ENCODE results near the gene MAD2L1. TPM values are rescaled to one million over a fixed set of nuclear protein-coding genes. Genes with fewer than 3 reads are reported as not detected.

Gene MAD2L1
- total RNA-seq, 1 donor = 2.9 TPM

GRCh38 chr4:120051253-120051652 lies 15.4 kb downstream of the MAD2L1 start:
- Histone ChIP-seq H4K20me1 (ENCODE audit: insufficient read depth, low read length) (no peaks in the 10 kb centered on the region), H2AFZ (ENCODE audit: low read length) (peak overlapping the region; percentile 11), H3K4me2 (ENCODE audit: insufficient read depth, low read length) (no peak overlapping the region), H3K36me3 (ENCODE audit: insufficient read depth, low read length) (no peaks in the 10 kb centered on the region), H3K4me1 (ENCODE audit: insufficient read depth, low read length) (peaks cover 12% of the 10 kb centered on the region), H3K79me2 (ENCODE audit: insufficient read depth, low read length) (no peaks in the 10 kb centered on the region), H3K27ac (ENCODE audit: low read depth, low read length) (no peak overlapping the region), H3K27me3 (ENCODE audit: insufficient read depth, low read length) (no peaks in the 10 kb centered on the region), H3K9me3 (ENCODE audit: low read depth, low read length) (no peaks in the 10 kb centered on the region), H3K4me3 (ENCODE audit: insufficient read depth, low read length) (no peak overlapping the region)
- no peak for TF ChIP-seq CTCF (IDR thresholded peaks at IDR 0.05; ENCODE audit: extremely low read depth, low read depth, low read length)
- DNase-seq (ENCODE audit: insufficient read length, low spot score, missing footprints) = no peak

DNA sequence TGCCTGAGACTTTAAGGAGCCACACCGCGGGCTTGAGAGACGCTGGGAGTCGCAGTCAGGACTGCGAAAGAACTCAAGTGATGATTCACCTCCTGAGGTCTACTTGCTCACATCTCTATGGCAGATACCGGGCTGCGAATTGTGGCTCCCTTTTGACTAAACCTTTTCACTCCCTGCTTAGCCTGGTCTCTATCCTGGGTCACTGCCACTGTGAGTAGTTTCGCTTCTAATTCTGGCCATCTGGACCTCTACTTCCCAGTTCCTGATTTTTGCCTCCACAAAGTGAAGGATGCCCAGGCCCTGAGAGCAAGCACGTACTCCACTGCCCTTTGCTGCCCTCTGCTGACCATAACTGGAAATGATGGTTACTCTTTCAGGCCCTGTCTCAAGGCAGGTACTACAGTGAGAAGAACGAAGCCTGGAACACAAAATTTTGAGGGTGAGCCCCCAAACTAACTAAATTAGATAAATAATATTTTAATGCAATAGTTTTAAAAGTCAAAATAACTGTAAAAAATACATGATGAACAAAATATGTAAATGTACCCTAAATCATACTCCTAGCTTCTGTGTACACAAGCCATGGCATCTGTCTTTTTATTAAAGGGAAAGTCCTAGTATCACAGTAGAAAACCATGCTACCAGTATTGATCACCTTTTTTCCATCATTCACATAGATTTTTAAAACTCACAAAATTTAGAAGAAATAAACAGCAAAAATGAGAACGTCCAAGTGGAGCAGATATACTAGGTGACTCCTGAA lies 16.7 kb downstream of the MAD2L1 start:
- Histone ChIP-seq H4K20me1 (ENCODE audit: insufficient read depth, low read length) (no peaks in the 10 kb centered on the region), H3K27me3 (ENCODE audit: insufficient read depth, low read length) (no peaks in the 10 kb centered on the region), H2AFZ (ENCODE audit: low read length) (peak overlapping the region; percentile 89), H3K4me1 (ENCODE audit: insufficient read depth, low read length) (peaks cover 12% of the 10 kb centered on the region), H3K27ac (ENCODE audit: low read depth, low read length) (peak overlapping the region; percentile 73), H3K79me2 (ENCODE audit: insufficient read depth, low read length) (no peaks in the 10 kb centered on the region), H3K9me3 (ENCODE audit: low read depth, low read length) (no peaks in the 10 kb centered on the region), H3K4me2 (ENCODE audit: insufficient read depth, low read length) (peak overlapping the region; percentile 77), H3K4me3 (ENCODE audit: insufficient read depth, low read length) (peak overlapping the region; percentile 64), H3K36me3 (ENCODE audit: insufficient read depth, low read length) (no peaks in the 10 kb centered on the region)
- TF ChIP-seq CTCF (IDR thresholded peaks at IDR 0.05; ENCODE audit: extremely low read depth, low read depth, low read length) = peak; percentile 87
- DNase-seq (ENCODE audit: insufficient read length, low spot score, missing footprints) = peak; percentile 64

- no peaks in the 10 kb centered on the region for H3K36me3 ChIP-seq (ENCODE audit: insufficient read depth, low read length)
- no peaks in the 10 kb centered on the region for H3K9me3 ChIP-seq (ENCODE audit: low read depth, low read length)
- no peak overlapping the region for H3K4me3 ChIP-seq (ENCODE audit: insufficient read depth, low read length)
- H4K20me1 ChIP-seq (ENCODE audit: insufficient read depth, low read length) = no peaks in the 10 kb centered on the region
- H3K79me2 ChIP-seq (ENCODE audit: insufficient read depth, low read length) = no peaks in the 10 kb centered on the region
- H3K27ac ChIP-seq (ENCODE audit: low read depth, low read length) = no peak overlapping the region
- no peak for TF ChIP-seq CTCF (IDR thresholded peaks at IDR 0.05; ENCODE audit: extremely low read depth, low read depth, low read length)
- no peak for DNase-seq (ENCODE audit: insufficient read length, low spot score, missing footprints)
- H3K27me3 ChIP-seq (ENCODE audit: insufficient read depth, low read length) = no peaks in the 10 kb centered on the region
- no peaks in the 10 kb centered on the region for H3K4me1 ChIP-seq (ENCODE audit: insufficient read depth, low read length)
- no peak overlapping the region for H3K4me2 ChIP-seq (ENCODE audit: insufficient read depth, low read length)
- no peak overlapping the region for H2AFZ ChIP-seq (ENCODE audit: low read length)
Measured at GRCh38 chr4:120043828-120044227, 22.8 kb downstream of the MAD2L1 start.

- no peaks in the 10 kb centered on the region for H3K27me3 ChIP-seq (ENCODE audit: insufficient read depth, low read length)
- H3K4me2 ChIP-seq (ENCODE audit: insufficient read depth, low read length) = no peak overlapping the region
- no peaks in the 10 kb centered on the region for H3K79me2 ChIP-seq (ENCODE audit: insufficient read depth, low read length)
- H3K36me3 ChIP-seq (ENCODE audit: insufficient read depth, low read length) = no peaks in the 10 kb centered on the region
- H3K4me1 ChIP-seq (ENCODE audit: insufficient read depth, low read length) = no peaks in the 10 kb centered on the region
- DNase-seq (ENCODE audit: insufficient read length, low spot score, missing footprints) = no peak
- no peak overlapping the region for H3K27ac ChIP-seq (ENCODE audit: low read depth, low read length)
- TF ChIP-seq CTCF (IDR thresholded peaks at IDR 0.05; ENCODE audit: extremely low read depth, low read depth, low read length) = no peak
- no peak overlapping the region for H3K4me3 ChIP-seq (ENCODE audit: insufficient read depth, low read length)
- H4K20me1 ChIP-seq (ENCODE audit: insufficient read depth, low read length) = no peaks in the 10 kb centered on the region
- H2AFZ ChIP-seq (ENCODE audit: low read length) = no peak overlapping the region
- H3K9me3 ChIP-seq (ENCODE audit: low read depth, low read length) = no peaks in the 10 kb centered on the region
Measured at GRCh38 chr4:120037411-120037810, 29.2 kb downstream of the MAD2L1 start.
